Mesangial cell (primary cell): ENCODE data around the gene SLC27A6. TPM values are rescaled to one million over a fixed set of nuclear protein-coding genes. Genes with fewer than 3 reads are reported as not detected.

Experiments
- total RNA-seq: library from RNA; depleted of rRNA; stranded (reverse); fragments of >200 nt; gene quantifications from 2 replicates; pipeline ENCODE4 v1.2.3, GENCODE V29; 2015

SLC27A6 gene
- total RNA-seq = under 0.01 and 0.63 TPM in 2 replicates

DNA sequence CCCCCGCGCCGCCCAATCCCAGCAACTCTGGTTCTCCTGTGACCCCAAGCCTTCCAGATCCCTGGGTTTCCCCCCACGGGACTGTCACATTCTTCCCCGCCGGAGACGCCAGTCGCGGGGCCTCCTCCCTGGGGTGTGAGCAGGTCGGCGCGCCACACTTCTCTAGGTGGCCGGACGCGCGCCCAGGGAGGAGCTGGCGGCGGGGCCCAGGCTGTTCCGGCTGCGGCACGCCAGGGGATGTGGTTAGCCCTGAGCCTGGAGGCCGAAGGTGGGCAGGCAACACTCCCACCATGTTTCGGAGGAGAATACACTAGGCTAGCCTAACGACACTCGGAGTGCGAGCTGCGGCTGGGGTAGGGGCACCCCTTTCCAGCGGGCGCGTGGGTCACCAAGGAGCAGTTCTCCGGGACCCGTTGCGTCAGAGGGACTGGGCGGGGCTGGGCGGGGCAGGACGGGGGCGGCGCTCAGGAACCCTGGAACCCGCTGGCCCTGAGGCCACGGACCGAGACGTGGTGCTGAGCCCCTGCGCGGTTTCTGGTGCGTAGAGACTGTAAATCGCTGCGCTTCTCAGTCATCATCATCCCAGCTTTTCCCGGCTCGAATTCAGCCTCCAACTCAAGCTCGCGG lies at the start of gene SLC27A6:
Gene SLC27A6, plus strand, starts transcription at position 478 of the 627 bp plus-strand sequence. CDS start 650 bp downstream, outside the sequence.

Other genes with a start within 250 kb of the SLC27A6 start
- 11.7 and 19.4 TPM in 2 replicates for gene ISOC1, start 129.3 kb downstream of the SLC27A6 start, total RNA-seq